Fibroblast of skin of abdomen (primary cell): Measurements from ENCODE around the gene COPS3. TPM values are rescaled to one million over a fixed set of nuclear protein-coding genes. Genes with fewer than 3 reads are reported as not detected.
A peak's percentile ranks its signal among the peaks of the same experiment; 100 is the strongest.

ENCODE experiments used
- DNase-seq: peaks from one replicate; pipeline ENCODE4 v3.0.0-alpha.2; 2013
- polyA plus RNA-seq, 2 experiments: library from polyadenylated mRNA; unstranded; fragments of 120-200 nt; gene quantifications; one replicate each; pipeline ENCODE4 v1.2.1, GENCODE V29; 2013; ENCODE audit not compliant: insufficient read length in 2 of 2

The COPS3 gene
- 74.3 TPM for polyA plus RNA-seq (2013, experiment 1 of 2; ENCODE audit: insufficient read length)
- 71.6 TPM for polyA plus RNA-seq (2013, experiment 2 of 2; ENCODE audit: insufficient read length)

- peak; percentile 98 for DNase-seq
These were observed at the start of gene COPS3 for GRCh38 chr17:17280613-17281549. Gene COPS3, minus strand, starts transcription at chr17:17281246. Its CDS starts 60 bp downstream, at chr17:17281186.

- DNase-seq, result no peak
These were observed 47.2 kb upstream of the COPS3 start for GRCh38 chr17:17328251-17328650.

GRCh38 chr17:17326275-17326875 is 45.3 kb upstream of the COPS3 start:
- DNase-seq, result no peak

- no peak for DNase-seq
These were observed 44.8 kb upstream of the COPS3 start for GRCh38 chr17:17325816-17326215.

GRCh38 chr17:17325228-17325627 is 44.2 kb upstream of the COPS3 start:
- DNase-seq, result no peak

GRCh38 chr17:17324616-17325015 is 43.6 kb upstream of the COPS3 start:
- no peak for DNase-seq

- DNase-seq, result no peak
These were observed 41.8 kb upstream of the COPS3 start for GRCh38 chr17:17322516-17323510.

- DNase-seq, result no peak
These were observed 40.4 kb upstream of the COPS3 start for GRCh38 chr17:17321356-17322025.

GRCh38 chr17:17320911-17321220 is 39.8 kb upstream of the COPS3 start:
- no peak for DNase-seq

- DNase-seq, result no peak
These were observed 39.3 kb upstream of the COPS3 start for GRCh38 chr17:17320188-17320910.

- no peak for DNase-seq
These were observed 34.2 kb upstream of the COPS3 start for GRCh38 chr17:17315142-17315821.

- no peak for DNase-seq
These were observed 33.5 kb upstream of the COPS3 start for GRCh38 chr17:17314501-17315071.

- peak; percentile 23 for DNase-seq
These were observed 32.4 kb upstream of the COPS3 start for GRCh38 chr17:17313350-17313991.

- no peak for DNase-seq
These were observed 28.3 kb upstream of the COPS3 start for GRCh38 chr17:17309356-17309755.

GRCh38 chr17:17305281-17305801 is 24.3 kb upstream of the COPS3 start:
- peak; percentile 23 for DNase-seq

- DNase-seq, result no peak
These were observed 23.5 kb upstream of the COPS3 start for GRCh38 chr17:17304521-17304985.

GRCh38 chr17:17303847-17304490 is 22.9 kb upstream of the COPS3 start:
- DNase-seq, result no peak

- peak; percentile 67 for DNase-seq
These were observed 22.2 kb upstream of the COPS3 start, which contains the start of gene NT5M for GRCh38 chr17:17303010-17303846. Gene NT5M, plus strand, starts transcription at chr17:17303373. Its CDS starts 178 bp downstream, at chr17:17303551.
